ENCODE measurements around the gene EPHB2. TPM values are rescaled to one million over a fixed set of nuclear protein-coding genes. Genes with fewer than 3 reads are reported as not detected.

Gene EPHB2
- total RNA-seq, 6 experiments from 2014 or later, result 0.24 to 1.8 (median 0.62) TPM

DNA sequence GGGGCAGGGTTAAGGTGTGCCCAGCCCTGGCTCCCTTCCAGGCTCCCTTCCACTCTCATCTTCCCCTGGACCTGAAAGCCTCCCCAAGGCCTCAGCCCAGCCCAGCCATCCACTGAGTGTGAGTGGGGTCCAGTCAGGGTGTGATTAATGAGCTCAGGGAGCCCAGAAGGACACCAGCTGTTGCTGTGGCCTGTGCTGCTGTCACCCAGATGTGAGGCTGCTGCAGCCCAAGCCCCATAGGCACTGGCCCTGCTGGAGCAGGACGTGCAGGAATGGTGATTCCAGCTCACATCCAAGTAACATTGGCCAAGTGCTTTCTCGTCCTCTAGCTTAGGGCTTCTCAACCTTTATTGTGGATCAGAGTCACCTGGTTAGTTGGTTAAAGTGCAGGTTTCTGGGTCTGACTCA is 77.6 kb downstream of the EPHB2 start:
- no peak overlapping the region for H3K4me3 ChIP-seq
- no peak overlapping the region for H3K27ac ChIP-seq
- H3K27me3 ChIP-seq, result no peaks in the 10 kb centered on the region
- WGBS (ENCODE audit: insufficient coverage, low coverage, low lambda C conversion rate, missing lambda C conversion rate), result no CpG with 5 or more reads among the region's 2 CpGs
- H3K36me3 ChIP-seq, result no peaks in the 10 kb centered on the region
- intact Hi-C loops (cut with DNase I), result no loop called here
- no peak for TF ChIP-seq POLR2A (IDR thresholded peaks at IDR 0.05)
- TF ChIP-seq, protein P1, sequence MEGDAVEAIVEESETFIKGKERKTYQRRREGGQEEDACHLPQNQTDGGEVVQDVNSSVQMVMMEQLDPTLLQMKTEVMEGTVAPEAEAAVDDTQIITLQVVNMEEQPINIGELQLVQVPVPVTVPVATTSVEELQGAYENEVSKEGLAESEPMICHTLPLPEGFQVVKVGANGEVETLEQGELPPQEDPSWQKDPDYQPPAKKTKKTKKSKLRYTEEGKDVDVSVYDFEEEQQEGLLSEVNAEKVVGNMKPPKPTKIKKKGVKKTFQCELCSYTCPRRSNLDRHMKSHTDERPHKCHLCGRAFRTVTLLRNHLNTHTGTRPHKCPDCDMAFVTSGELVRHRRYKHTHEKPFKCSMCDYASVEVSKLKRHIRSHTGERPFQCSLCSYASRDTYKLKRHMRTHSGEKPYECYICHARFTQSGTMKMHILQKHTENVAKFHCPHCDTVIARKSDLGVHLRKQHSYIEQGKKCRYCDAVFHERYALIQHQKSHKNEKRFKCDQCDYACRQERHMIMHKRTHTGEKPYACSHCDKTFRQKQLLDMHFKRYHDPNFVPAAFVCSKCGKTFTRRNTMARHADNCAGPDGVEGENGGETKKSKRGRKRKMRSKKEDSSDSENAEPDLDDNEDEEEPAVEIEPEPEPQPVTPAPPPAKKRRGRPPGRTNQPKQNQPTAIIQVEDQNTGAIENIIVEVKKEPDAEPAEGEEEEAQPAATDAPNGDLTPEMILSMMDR (IDR thresholded peaks at IDR 0.05), result no peak
- H3K4me1 ChIP-seq, result no peaks in the 10 kb centered on the region
- ATAC-seq (peak in 1 of 4 donors; percentile 10), DNase-seq (no peak)
- no peaks in the 10 kb centered on the region for H3K9me3 ChIP-seq

DNA sequence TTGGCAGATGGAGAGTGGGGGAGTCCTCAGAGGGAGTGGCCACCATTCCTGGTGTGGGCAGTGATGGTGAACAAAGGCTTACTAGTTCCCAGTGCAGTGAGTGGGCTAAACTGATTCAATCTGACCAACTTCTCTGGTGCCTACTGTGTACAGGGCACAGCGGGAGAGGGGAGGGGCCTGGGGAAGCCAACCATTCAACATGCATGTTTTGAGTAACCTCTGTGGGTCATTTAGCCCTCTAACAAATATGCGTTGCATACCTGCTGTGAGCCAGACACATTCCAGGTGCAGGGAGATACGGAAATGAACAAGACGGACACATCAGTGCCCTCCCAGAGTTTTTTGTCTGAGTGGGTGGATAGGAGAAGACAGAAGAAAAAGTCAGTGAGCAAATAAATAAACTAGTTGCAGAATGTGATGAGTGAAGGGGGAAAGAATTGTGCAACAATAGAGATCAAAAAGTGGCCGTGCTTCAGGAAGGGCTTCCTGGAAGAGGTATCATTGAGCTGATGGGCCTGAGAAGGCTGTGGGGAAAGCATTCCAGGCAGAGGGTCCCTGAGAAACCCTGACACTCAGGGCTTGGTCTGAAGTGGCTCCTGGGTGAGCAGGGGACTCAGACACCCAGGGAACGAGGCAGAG is 78.8 kb downstream of the EPHB2 start:
- H3K4me1 ChIP-seq, result no peaks in the 10 kb centered on the region
- DNase-seq (no peak), ATAC-seq (no peak)
- H3K27me3 ChIP-seq, result no peaks in the 10 kb centered on the region
- no peak overlapping the region for H3K4me3 ChIP-seq
- no peaks in the 10 kb centered on the region for H3K36me3 ChIP-seq
- WGBS (ENCODE audit: insufficient coverage, low coverage, low lambda C conversion rate, missing lambda C conversion rate), result 62% methylated on average over 6 of the region's 6 CpGs
- intact Hi-C loops (cut with DNase I), result no loop called here
- no peak overlapping the region for H3K27ac ChIP-seq
- H3K9me3 ChIP-seq, result no peaks in the 10 kb centered on the region
- TF ChIP-seq POLR2A (IDR thresholded peaks at IDR 0.05), result no peak

DNA sequence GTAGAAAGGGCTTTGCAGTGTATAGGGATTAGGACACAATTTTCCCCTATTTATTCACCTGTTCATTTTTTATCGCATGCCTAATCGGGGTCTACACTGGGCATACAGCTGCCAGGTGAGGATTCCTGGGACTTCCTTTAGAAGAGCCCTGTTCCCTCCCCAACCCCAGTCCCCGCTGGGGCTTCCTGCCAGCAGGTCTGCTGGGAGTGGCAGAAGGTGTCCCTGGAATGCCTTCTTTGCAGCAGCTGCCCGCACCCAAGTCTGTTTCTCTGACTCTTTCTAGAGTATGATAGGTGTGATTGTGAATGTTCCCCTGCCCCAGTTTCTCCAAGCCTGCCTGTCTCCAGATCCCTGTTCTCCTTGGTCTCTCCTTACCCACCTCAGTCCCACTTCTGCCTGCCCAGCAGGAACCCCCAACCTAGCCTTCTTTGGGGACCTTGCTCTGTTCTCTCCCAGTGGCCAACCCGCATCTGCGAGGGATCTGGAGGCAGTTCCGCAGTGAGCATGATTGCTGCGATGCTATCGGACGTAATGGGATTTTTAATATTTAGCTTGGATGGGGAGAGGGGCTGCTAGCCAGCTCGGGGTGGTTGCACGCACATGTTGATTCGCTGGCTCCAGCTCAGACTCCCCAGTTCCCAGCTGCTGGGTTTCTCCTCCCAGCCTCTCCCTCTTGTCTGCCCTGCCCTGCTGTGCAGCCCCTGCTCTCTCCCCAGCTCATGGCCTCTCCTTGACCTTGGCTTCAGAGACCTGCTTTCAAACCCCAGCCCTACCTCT is 79.8 kb downstream of the EPHB2 start:
- Histone ChIP-seq H3K4me1 (no peaks in the 10 kb centered on the region), H3K36me3 (no peaks in the 10 kb centered on the region), H3K9me3 (no peaks in the 10 kb centered on the region), H3K27me3 (no peaks in the 10 kb centered on the region), H3K27ac (no peak overlapping the region), H3K4me3 (no peak overlapping the region)
- ATAC-seq (no peak), DNase-seq (no peak)
- TF ChIP-seq, protein P1 (IDR thresholded peaks at IDR 0.05), result no peak
- no peak for TF ChIP-seq POLR2A (IDR thresholded peaks at IDR 0.05)
- intact Hi-C loops (cut with DNase I), result no loop called here
- WGBS (ENCODE audit: insufficient coverage, low coverage, low lambda C conversion rate, missing lambda C conversion rate), result 82% methylated on average over 9 of the region's 13 CpGs

DNA sequence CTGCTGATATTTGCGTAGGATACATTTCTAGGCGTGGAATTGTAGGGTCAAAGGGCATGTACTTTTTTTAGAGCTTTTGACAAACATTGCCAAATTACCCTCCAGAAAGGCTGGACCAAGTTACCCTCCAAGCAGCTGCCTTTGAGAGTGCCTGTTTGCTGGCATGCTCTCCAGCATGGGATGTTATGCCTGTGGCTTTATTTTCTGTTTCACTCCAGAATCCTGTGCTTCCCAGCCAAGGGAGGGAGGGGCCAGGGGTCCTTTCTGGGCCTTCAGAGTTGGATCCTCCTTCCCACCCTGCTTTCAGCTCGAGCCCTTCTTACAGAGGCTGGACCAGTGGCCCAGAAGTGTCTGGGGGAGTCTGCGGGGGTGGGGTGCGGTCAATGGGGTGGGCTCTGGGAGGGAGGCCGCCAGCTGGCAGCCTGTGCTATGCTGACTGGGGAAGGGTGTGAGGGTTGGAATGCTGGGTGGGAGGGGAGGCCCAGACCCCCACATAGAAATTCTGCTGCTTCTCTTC is 81.2 kb downstream of the EPHB2 start:
- Histone ChIP-seq H3K4me1 (no peaks in the 10 kb centered on the region), H3K9me3 (no peaks in the 10 kb centered on the region), H3K27ac (no peak overlapping the region), H3K4me3 (no peak overlapping the region), H3K36me3 (no peaks in the 10 kb centered on the region), H3K27me3 (no peaks in the 10 kb centered on the region)
- WGBS (ENCODE audit: insufficient coverage, low coverage, low lambda C conversion rate, missing lambda C conversion rate), result 64% methylated on average over 5 of the region's 6 CpGs
- TF ChIP-seq POLR2A (IDR thresholded peaks at IDR 0.05), result no peak
- TF ChIP-seq, protein P1 (IDR thresholded peaks at IDR 0.05), result no peak
- ATAC-seq (peak in 2 of 4 donors; percentile 39 to 64), DNase-seq (no peak)
- intact Hi-C loops (cut with DNase I), result no loop called here
